Astrocyte (in vitro differentiated cells and primary cell): ENCODE data around the gene WSB1. TPM values are rescaled to one million over a fixed set of nuclear protein-coding genes. Genes with fewer than 3 reads are reported as not detected.

Source experiments
- DNase-seq: peaks from one replicate; pipeline ENCODE4 v3.0.0-alpha.2; 2010; ENCODE audit warnings: low read depth
- FAIRE-seq: peaks from 2 replicates; lab custom pipeline; 2011; peaks lifted over from hg19 to GRCh38; lab: Jason Lieb, UNC
- H2AFZ ChIP-seq: 2 replicates; pipeline ENCODE4 v1.6.0; 2012; ENCODE audit warnings: low read depth, low read length, inconsistent platforms
- H3K27ac ChIP-seq: 2 replicates; pipeline ENCODE4 v1.5.1; 2011; ENCODE audit warnings: low read depth, low read length, inconsistent platforms
- H3K27me3 ChIP-seq: 2 replicates; pipeline ENCODE4 v1.6.0; 2011; ENCODE audit warnings: low read length, inconsistent platforms; ENCODE audit not compliant: insufficient read depth
- H3K36me3 ChIP-seq: 2 replicates; pipeline ENCODE4 v1.5.1; 2011; ENCODE audit warnings: low read length, inconsistent platforms; ENCODE audit not compliant: insufficient read depth
- H3K4me1 ChIP-seq: 2 replicates; pipeline ENCODE4 v1.5.1; 2011; ENCODE audit warnings: low read length, inconsistent platforms; ENCODE audit not compliant: insufficient read depth
- H3K4me2 ChIP-seq: 2 replicates; pipeline ENCODE4 v1.6.0; 2012; ENCODE audit warnings: low read length, inconsistent platforms
- H3K4me3 ChIP-seq: 2 replicates; pipeline ENCODE4 v1.5.1; 2011; ENCODE audit warnings: low read depth, mild to moderate bottlenecking, low read length, inconsistent platforms; ENCODE audit not compliant: insufficient read depth
- H3K79me2 ChIP-seq: 2 replicates; pipeline ENCODE4 v1.6.0; 2012; ENCODE audit warnings: mild to moderate bottlenecking, low read length, inconsistent platforms; ENCODE audit not compliant: insufficient read depth
- H3K9ac ChIP-seq: 2 replicates; pipeline ENCODE4 v1.6.0; 2012; ENCODE audit warnings: mild to moderate bottlenecking, low read length, inconsistent platforms
- H3K9me3 ChIP-seq: 2 replicates; pipeline ENCODE4 v1.5.1; 2012; ENCODE audit warnings: low read depth, mild to moderate bottlenecking, low read length, inconsistent platforms; ENCODE audit not compliant: insufficient read depth
- H4K20me1 ChIP-seq: 2 replicates; pipeline ENCODE4 v1.6.0; 2012; ENCODE audit warnings: low read length, inconsistent platforms; ENCODE audit not compliant: insufficient read depth
- H3K27ac Mint-ChIP-seq: one replicate; pipeline ENCODE4 v1.8.0; 2021; ENCODE audit warnings: mild to moderate bottlenecking, mixed read lengths; ENCODE audit not compliant: unreplicated experiment
- H3K27me3 Mint-ChIP-seq: one replicate; pipeline ENCODE4 v1.8.0; 2021; ENCODE audit warnings: low read depth, mixed read lengths; ENCODE audit not compliant: unreplicated experiment
- H3K36me3 Mint-ChIP-seq: one replicate; pipeline ENCODE4 v1.8.0; 2021; ENCODE audit warnings: low read depth, mixed read lengths; ENCODE audit not compliant: unreplicated experiment
- H3K4me1 Mint-ChIP-seq: one replicate; pipeline ENCODE4 v1.8.0; 2021; ENCODE audit warnings: low read depth, mixed read lengths; ENCODE audit not compliant: unreplicated experiment
- H3K4me3 Mint-ChIP-seq: one replicate; pipeline ENCODE4 v1.8.0; 2021; ENCODE audit warnings: mild to moderate bottlenecking, moderate library complexity, mixed read lengths; ENCODE audit not compliant: unreplicated experiment
- H3K9me3 Mint-ChIP-seq: one replicate; pipeline ENCODE4 v1.8.0; 2021; ENCODE audit warnings: mild to moderate bottlenecking, mixed read lengths; ENCODE audit not compliant: unreplicated experiment
- CTCF ChIP-seq: IDR thresholded peaks from 2 replicates; pipeline ENCODE4 v1.5.1; 2011; ENCODE audit warnings: low read depth, mild to moderate bottlenecking, inconsistent platforms, low read length, moderate library complexity; ENCODE audit not compliant: insufficient read depth
- EZH2 ChIP-seq: IDR thresholded peaks from 2 replicates; pipeline ENCODE4 v1.6.1; 2012; ENCODE audit warnings: mild to moderate bottlenecking, low read length, inconsistent platforms; ENCODE audit not compliant: insufficient read depth
- total RNA-seq: library from RNA; stranded (reverse); gene quantifications from 2 replicates; pipeline ENCODE4 v1.2.1, GENCODE V29; 2021

The WSB1 gene
- total RNA-seq, 1 donor from 2014 or later, result 217 TPM

- no peak for FAIRE-seq
- peaks cover 3% of the 10 kb centered on the region for H4K20me1 ChIP-seq
Measured at GRCh38 chr17:27318228-27318627, 24.3 kb downstream of the WSB1 start.

GRCh38 chr17:27318633-27319032 lies 24.7 kb downstream of the WSB1 start:
- no peaks in the 10 kb centered on the region for H3K79me2 ChIP-seq
- Mint-ChIP-seq H3K27me3 (no peaks in the 10 kb centered on the region), H3K4me3 (no peak overlapping the region), H3K36me3 (peaks cover 29% of the 10 kb centered on the region), H3K27ac (no peak overlapping the region), H3K9me3 (no peaks in the 10 kb centered on the region), H3K4me1 (peaks cover 11% of the 10 kb centered on the region)
- no peak overlapping the region for H3K4me3 ChIP-seq
- no peak overlapping the region for H3K27ac ChIP-seq
- no peak overlapping the region for H3K4me2 ChIP-seq
- H3K36me3 ChIP-seq, result peaks cover 18% of the 10 kb centered on the region
- no peak overlapping the region for H3K9ac ChIP-seq
- H2AFZ ChIP-seq, result no peak overlapping the region
- peaks cover 3% of the 10 kb centered on the region for H4K20me1 ChIP-seq
- FAIRE-seq (no peak), DNase-seq (no peak)
- H3K27me3 ChIP-seq, result no peaks in the 10 kb centered on the region
- no peaks in the 10 kb centered on the region for H3K9me3 ChIP-seq
- H3K4me1 ChIP-seq, result peaks cover 11% of the 10 kb centered on the region
- TF ChIP-seq CTCF (no peak), EZH2 (no peak)

More at GRCh38 chr17:27318228-27318627, 24.3 kb downstream of the WSB1 start:
- Mint-ChIP-seq H3K4me3 (no peak overlapping the region), H3K27ac (no peak overlapping the region), H3K27me3 (no peaks in the 10 kb centered on the region), H3K4me1 (peaks cover 11% of the 10 kb centered on the region), H3K9me3 (no peaks in the 10 kb centered on the region), H3K36me3 (peaks cover 29% of the 10 kb centered on the region)
- no peaks in the 10 kb centered on the region for H3K9me3 ChIP-seq
- H3K36me3 ChIP-seq, result peaks cover 21% of the 10 kb centered on the region
- H2AFZ ChIP-seq, result no peak overlapping the region
- peaks cover 11% of the 10 kb centered on the region for H3K4me1 ChIP-seq
- H3K27ac ChIP-seq, result no peak overlapping the region
- TF ChIP-seq EZH2 (no peak), CTCF (no peak)
- H3K9ac ChIP-seq, result no peak overlapping the region
- no peaks in the 10 kb centered on the region for H3K27me3 ChIP-seq
- H3K4me2 ChIP-seq, result no peak overlapping the region
- no peak for DNase-seq
- H3K4me3 ChIP-seq, result no peak overlapping the region
- H3K79me2 ChIP-seq, result no peaks in the 10 kb centered on the region

DNA sequence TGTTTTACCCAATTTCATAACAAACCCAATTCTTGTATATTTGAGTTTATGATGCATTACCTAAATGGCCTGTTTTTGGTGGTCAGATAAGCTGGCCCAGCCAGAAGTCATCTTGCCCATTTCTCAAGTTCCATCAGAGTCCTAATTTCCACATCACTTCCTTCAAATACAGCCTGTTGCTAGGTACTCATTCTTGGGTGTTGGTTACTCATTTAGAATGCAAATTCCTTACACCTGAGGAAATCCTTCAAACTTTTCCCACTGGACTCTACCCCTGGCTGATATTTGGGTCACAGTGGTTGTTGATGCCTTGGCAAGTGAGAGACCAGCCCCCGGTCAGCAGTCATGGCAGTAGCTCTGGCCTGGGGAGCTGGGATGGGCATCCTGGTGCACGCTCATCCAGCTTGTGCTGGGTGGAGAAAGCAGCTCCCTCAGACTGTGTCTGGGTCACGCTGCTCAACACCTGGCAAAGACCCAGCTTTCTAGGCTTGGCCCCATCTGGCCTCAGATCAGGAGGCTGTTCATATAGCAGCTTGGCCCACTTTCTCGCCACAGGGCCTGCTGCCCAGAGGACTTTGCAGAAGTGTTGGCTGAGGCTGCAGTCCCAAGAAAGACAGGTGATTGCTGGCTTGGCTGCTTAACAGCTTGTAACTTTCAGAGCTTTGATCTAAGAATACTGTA lies 25.8 kb downstream of the WSB1 start:
- H3K27me3 Mint-ChIP-seq, result no peaks in the 10 kb centered on the region
- Histone ChIP-seq H3K4me1 (peaks cover 11% of the 10 kb centered on the region), H3K4me3 (no peak overlapping the region), H2AFZ (no peak overlapping the region), H3K4me2 (no peak overlapping the region), H3K27ac (no peak overlapping the region), H3K9ac (no peak overlapping the region), H3K79me2 (no peaks in the 10 kb centered on the region), H3K27me3 (no peaks in the 10 kb centered on the region), H3K9me3 (no peaks in the 10 kb centered on the region), H3K36me3 (peaks cover 15% of the 10 kb centered on the region), H4K20me1 (peaks cover 3% of the 10 kb centered on the region)
- FAIRE-seq, result no peak
- no peak overlapping the region for H3K27ac Mint-ChIP-seq
- peak; percentile 43 for DNase-seq
- TF ChIP-seq EZH2 (no peak), CTCF (no peak)
- no peaks in the 10 kb centered on the region for H3K9me3 Mint-ChIP-seq
- H3K4me1 Mint-ChIP-seq, result peaks cover 11% of the 10 kb centered on the region
- H3K36me3 Mint-ChIP-seq, result peaks cover 27% of the 10 kb centered on the region
- H3K4me3 Mint-ChIP-seq, result no peak overlapping the region
